Mononuclear cell (primary cell): ENCODE measurements around the gene IPO9. TPM values are rescaled to one million over a fixed set of nuclear protein-coding genes. Genes with fewer than 3 reads are reported as not detected.

Experiments used
- H3K27me3 ChIP-seq: 2 replicates; pipeline ENCODE4 v1.6.0; 2011; ENCODE audit warnings: low read length, control low read depth; ENCODE audit not compliant: insufficient read depth
- H3K4me1 ChIP-seq: 2 replicates; pipeline ENCODE4 v1.5.1; 2011; ENCODE audit warnings: mild to moderate bottlenecking, low read length, control low read depth; ENCODE audit not compliant: insufficient read depth
- H3K4me3 ChIP-seq: 2 replicates; pipeline ENCODE4 v1.5.1; 2011; ENCODE audit warnings: mild to moderate bottlenecking, low read length, moderate library complexity
- H3K9me3 ChIP-seq: 2 replicates; pipeline ENCODE4 v1.5.1; 2011; ENCODE audit warnings: low read depth, mild to moderate bottlenecking, control low read depth, low read length
- total RNA-seq: library from RNA; depleted of rRNA; stranded (reverse); fragments of >200 nt; gene quantifications from one replicate; pipeline ENCODE4 v1.2.3, GENCODE V29; 2012

IPO9 gene
- total RNA-seq, 1 donor = 14.4 TPM

DNA sequence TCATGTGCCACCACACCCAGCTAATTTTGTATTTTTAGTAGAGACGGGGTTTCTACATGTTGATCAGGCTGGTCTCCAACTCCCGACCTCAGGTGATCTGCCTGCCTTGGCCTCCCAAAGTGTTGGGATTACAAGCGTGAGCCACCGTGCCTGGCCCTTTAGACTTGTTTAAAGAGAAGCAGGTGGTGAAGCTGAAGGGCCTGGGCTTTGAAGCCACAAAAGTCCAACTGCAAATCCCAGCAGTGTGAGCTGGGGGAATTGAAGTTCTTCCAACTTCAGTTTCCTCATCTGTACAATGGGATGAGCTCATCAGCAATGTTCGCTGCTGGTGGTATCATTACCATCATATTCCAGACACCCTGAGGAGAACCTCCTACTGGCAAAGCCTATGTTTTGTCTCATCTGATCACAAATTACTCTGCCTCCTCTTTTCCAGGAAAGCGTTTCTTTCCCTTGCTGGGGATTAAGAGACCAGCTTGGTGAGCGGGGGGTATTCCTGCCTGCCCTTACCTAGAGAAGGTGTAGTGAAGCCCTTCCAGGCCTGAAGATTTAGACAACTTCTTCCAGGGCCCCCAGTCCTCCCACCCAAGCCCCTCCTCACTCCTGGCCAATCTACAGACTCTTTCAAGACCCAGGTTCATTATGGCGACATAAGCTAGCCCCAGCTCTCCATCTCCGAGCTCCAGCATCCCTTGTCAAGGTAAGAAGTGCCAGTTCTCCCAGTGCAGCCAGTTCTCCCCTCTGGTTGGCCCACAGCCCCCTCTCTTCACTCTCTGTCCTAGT, 57.3 kb downstream of the IPO9 start:
- peaks cover 40% of the 10 kb centered on the region for H3K27me3 ChIP-seq
- H3K4me3 ChIP-seq = no peak overlapping the region
- H3K9me3 ChIP-seq = no peaks in the 10 kb centered on the region
- peaks cover 41% of the 10 kb centered on the region for H3K4me1 ChIP-seq

DNA sequence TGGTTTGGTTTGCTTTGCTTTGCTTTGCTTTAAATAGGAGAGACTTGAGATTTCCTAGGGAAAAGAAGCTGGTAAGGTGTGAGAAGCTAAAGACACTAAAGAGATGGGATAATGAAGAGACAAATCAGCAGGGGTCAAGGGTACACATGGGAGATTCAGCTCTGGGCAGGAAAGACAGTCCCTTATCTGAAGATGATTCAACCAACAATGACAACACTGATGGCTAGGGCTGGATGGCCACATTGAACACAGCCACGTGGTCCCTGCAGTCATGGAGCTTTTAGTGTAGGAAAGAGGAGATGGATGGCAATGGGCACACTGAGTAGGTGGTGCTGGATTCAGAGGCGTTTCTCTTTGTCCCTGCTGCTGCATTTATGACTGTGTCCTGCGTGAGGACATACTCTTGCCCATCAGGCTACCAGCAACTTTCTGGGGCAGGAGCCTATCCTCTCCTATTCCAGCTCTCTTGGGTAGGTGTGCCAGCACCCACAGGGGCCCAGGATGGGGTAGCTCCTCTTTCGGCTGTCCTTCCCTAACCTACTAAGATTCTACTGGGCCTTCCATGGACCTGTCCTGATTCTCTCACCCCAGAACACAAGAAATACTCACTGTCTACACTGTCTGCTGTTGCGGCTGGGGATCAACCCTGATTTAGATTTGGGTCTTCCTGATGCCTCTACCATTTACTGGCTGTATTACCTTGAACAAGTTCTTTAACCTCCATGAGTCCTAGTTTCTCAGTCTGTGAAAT, 58.3 kb downstream of the IPO9 start:
- peaks cover 40% of the 10 kb centered on the region for H3K27me3 ChIP-seq
- peaks cover 31% of the 10 kb centered on the region for H3K4me1 ChIP-seq
- no peaks in the 10 kb centered on the region for H3K9me3 ChIP-seq
- no peak overlapping the region for H3K4me3 ChIP-seq

DNA sequence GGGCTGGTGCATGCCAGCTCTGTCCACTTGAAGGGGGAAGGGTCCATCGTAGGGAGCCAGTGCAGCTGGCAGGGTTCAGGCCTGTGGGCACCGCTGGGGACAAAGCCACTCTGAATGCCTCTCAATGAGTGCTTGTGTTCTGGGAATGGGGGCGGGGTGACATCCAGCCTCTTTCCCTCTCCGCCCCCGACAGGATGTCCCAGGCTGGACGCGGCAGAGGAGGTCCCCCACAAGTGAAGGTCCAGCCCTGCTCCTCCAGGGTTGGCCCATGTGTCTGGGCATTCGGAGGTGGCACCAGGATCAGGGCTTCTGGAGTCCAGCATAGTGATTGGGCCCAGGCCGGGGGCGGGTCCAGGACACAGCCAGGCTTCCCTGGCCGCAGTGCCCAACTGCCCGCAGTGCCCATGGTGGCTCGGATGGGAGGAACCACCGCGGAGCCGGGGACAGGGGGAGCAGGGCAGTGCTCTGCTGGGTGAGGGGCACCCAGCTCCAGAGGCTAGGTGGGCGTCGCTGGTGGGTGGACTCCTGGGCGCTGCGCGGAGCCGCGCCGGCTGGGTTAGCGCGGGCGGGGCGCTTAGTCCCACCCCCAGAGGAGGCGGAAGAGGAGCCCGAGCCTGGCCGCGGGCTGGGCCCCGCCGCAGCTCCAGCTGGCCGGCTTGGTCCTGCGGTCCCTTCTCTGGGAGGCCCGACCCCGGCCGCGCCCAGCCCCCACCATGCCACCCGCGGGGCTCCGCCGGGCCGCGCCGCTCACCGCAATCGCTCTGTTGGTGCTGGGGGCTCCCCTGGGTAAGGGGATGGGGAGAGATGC, 59.5 kb downstream of the IPO9 start, which contains the start of gene SHISA4:
Gene SHISA4 (plus strand): TSS at position 617 of the 808 bp plus-strand sequence. CDS start 97 bp downstream, at position 714.
- Histone ChIP-seq H3K4me3 (peak within 1 kb of the TSS; percentile 28), H3K9me3 (no peaks in the 10 kb centered on the region), H3K4me1 (peaks cover 19% of the 10 kb centered on the region), H3K27me3 (peaks cover 40% of the 10 kb centered on the region)

DNA sequence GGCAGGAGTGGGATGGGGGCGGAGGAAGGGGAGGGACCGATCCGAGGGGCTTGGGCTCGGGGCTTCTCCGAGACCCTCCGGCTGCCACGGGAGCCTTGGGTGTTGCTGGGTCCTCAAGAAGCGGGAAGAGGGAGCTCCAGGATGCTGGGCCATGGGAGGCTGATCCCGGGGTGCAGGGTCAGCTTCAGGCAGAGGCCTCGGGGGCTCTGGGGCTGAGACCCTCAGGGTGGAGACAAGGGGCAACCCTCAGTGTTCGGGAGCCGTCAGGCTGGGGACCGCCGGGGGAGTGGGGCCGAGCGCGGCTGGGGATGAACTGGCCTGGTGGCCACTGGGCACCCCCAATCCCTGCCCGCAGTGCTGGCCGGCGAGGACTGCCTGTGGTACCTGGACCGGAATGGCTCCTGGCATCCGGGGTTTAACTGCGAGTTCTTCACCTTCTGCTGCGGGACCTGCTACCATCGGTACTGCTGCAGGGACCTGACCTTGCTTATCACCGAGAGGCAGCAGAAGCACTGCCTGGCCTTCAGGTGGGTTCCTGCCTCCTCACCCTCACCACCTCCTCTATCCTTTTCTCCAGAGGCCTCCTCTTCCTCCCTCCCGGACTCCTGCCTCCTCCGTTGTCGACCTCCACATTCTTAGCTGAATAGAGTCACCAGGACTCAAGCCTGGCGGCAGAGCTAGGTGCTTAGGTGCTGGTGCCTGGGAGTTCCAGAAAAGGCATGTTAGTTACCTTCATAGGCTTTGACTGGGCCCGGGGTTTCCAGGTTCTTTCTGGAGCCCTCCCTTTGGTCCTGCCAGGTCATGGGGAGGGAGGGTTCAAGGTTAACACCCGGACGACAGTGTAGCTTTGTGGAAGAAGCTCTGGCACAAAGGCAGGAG, 60.4 kb downstream of the IPO9 start:
- peak overlapping the region; percentile 28 for H3K4me3 ChIP-seq
- no peaks in the 10 kb centered on the region for H3K9me3 ChIP-seq
- H3K4me1 ChIP-seq = peaks cover 10% of the 10 kb centered on the region
- H3K27me3 ChIP-seq = peaks cover 40% of the 10 kb centered on the region

DNA sequence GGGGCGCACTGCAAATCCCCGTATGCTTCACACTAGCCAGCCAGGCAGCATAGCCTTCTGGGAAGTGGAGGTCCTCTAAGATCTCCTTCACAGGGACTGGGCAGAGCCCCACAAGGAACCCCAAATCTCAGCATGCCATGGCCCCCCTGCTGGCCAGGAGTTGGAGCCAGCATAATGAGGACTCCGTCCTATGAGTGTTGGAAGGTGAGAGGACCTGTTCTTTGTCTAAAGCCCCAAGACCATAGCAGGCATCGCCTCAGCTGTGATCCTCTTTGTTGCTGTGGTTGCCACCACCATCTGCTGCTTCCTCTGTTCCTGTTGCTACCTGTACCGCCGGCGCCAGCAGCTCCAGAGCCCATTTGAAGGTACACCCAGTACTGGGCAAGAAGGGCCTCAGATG, 61.3 kb downstream of the IPO9 start:
- Histone ChIP-seq H3K27me3 (peaks cover 40% of the 10 kb centered on the region), H3K9me3 (no peaks in the 10 kb centered on the region), H3K4me1 (peaks cover 7% of the 10 kb centered on the region), H3K4me3 (no peak overlapping the region)

DNA sequence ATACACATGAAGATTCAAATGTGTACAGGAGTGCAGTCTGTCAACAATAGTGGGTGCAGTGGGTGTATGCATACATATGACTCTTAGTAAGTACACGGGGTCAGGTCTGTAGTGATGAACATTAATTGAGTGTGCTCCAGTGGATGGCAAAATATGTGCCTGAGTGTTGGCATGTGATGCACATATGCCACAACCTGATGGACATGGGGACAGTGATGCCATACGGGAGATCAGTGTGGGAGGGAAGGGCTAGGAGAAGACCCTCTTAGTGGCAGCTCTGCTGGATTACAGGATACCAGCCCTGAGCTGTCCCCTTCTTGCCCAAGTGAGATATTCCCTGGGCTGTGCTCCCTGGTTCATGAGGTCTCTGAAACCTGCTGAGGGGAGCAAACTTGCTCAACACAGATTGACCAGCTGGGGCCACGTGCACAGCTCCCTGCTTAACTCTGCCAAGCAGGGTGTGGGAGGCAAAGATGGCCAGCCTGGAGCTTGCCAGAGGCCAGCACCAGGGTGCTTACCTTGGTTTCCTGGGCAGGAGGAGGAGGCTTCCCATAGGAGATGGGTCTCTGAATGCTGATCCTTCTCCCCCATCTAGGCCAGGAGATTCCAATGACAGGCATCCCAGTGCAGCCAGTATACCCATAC, 62.0 kb downstream of the IPO9 start:
- H3K9me3 ChIP-seq = no peaks in the 10 kb centered on the region
- H3K4me3 ChIP-seq = no peak overlapping the region
- peaks cover 40% of the 10 kb centered on the region for H3K27me3 ChIP-seq
- peaks cover 7% of the 10 kb centered on the region for H3K4me1 ChIP-seq

DNA sequence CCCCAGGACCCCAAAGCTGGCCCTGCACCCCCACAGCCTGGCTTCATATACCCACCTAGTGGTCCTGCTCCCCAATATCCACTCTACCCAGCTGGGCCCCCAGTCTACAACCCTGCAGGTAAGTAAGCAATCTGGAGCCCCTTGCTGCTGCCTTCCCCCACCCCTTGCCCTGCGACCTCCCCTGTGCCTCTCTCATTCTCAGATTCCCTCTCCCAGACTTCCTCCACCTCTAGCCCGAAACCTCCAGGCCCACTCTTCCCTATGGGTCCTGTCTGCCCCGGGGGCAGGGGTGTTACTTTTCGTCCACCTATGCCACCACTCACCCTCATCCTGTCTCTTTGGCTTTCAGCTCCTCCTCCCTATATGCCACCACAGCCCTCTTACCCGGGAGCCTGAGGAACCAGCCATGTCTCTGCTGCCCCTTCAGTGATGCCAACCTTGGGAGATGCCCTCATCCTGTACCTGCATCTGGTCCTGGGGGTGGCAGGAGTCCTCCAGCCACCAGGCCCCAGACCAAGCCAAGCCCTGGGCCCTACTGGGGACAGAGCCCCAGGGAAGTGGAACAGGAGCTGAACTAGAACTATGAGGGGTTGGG, 62.6 kb downstream of the IPO9 start:
- peaks cover 40% of the 10 kb centered on the region for H3K27me3 ChIP-seq
- H3K9me3 ChIP-seq = no peaks in the 10 kb centered on the region
- peaks cover 7% of the 10 kb centered on the region for H3K4me1 ChIP-seq
- H3K4me3 ChIP-seq = no peak overlapping the region

DNA sequence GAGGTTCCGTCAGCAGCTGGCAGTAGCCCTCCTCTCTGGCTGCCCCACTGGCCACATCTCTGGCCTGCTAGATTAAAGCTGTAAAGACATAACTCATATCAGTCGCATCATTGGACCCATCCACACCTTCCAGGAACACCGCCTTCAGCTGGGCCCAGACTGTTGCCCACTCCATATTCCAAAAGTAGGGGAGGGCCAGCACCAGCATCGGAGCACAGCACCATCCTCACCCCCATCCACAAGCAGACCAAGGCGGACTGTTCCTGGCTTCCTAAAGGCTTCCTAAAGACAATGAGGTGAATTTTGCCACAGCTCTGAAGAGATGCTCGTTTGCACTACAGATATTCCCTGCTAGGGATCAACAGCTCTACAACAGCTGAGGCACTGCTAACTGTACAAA, 63.3 kb downstream of the IPO9 start:
- no peaks in the 10 kb centered on the region for H3K9me3 ChIP-seq
- peaks cover 7% of the 10 kb centered on the region for H3K4me1 ChIP-seq
- H3K27me3 ChIP-seq = peaks cover 35% of the 10 kb centered on the region
- H3K4me3 ChIP-seq = no peak overlapping the region

DNA sequence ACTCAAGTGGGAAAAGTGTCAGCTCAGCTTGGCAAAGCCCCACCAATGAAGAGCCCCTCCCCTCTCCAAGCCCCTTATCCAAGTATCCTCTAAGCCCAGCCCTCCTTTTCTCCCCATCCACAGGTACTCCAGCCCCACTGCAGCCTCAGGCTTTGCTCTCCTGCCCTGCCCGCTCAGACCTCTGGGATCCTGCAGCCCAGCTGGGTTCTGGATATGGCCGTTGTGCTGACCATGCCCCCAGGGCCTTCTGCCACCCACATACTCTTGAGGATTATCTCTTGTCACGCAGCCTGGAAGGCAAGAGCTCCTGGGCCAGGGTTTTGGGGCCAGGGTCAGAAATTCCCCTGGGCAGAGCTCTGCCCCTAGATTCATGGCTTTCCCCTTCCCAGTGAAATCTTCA, 64.5 kb downstream of the IPO9 start:
- Histone ChIP-seq H3K4me3 (no peak overlapping the region), H3K27me3 (peaks cover 23% of the 10 kb centered on the region), H3K4me1 (peaks cover 7% of the 10 kb centered on the region), H3K9me3 (no peaks in the 10 kb centered on the region)

DNA sequence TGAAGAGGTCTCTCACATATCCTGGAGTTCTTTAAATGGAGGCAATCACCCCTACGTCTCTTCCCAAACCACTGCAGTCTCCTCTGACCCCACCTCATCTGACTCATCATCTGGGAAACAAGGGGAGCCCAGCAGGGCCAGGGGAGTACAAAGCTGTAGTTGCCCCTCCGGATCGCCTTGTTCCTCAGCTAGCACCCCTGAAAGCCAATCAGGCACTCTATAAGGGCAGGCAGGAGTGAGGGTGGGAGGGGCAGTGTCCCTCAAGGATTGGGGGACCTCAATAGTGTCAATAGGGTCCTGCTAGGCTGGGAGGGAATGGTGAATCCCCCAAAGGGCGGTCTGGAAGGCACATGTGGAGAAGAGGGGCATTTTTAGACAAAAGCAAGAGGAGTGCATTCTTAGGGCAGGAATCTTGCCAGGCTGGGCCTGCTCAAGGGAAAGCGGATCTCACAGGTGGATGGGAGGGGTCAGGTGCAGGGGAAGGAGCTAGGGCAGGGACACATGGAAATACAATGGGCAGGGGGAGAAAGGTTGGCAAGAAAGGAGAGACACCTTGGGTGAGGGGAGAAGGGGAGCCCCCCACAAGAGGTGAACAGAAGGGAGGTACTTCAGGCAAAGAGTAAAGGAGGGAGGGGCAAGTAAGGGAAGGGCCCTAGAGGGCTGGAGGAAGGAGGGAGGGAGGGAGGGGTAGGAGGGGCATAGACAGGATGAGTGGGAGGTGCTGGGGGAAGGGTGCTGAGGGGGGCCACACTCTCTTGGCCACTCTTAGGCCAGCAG, 65.6 kb downstream of the IPO9 start:
- no peaks in the 10 kb centered on the region for H3K9me3 ChIP-seq
- H3K4me3 ChIP-seq = no peak overlapping the region
- peaks cover 14% of the 10 kb centered on the region for H3K27me3 ChIP-seq
- H3K4me1 ChIP-seq = no peaks in the 10 kb centered on the region

DNA sequence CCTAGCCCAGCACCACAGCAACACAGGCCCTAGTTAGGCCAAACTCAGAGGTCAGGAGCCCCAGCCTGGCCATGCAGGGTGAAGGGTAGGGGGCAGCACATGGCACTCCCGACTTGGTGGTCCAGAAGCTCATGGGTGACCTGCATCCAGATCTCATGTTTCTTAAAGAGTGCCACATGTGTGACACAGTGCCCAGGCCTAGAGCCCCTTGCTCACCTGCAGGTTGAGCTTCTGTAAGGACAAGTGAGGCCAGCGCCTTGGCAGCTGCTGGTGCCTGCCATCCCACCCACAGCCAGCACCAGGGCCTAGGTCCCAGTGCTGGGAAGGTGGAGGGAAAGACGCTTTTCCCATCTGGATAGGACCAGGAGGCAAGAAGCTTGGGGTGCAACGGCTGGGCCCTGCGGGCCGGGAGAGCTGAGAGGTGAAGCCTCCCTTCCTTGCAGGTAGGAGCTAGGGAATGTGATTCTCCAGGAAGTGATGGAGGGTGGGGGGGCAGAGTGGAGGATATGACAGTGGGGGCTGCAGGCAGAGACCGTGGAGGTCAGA, 66.2 kb downstream of the IPO9 start:
- Histone ChIP-seq H3K4me1 (no peaks in the 10 kb centered on the region), H3K4me3 (no peak overlapping the region), H3K9me3 (no peaks in the 10 kb centered on the region), H3K27me3 (peaks cover 8% of the 10 kb centered on the region)

DNA sequence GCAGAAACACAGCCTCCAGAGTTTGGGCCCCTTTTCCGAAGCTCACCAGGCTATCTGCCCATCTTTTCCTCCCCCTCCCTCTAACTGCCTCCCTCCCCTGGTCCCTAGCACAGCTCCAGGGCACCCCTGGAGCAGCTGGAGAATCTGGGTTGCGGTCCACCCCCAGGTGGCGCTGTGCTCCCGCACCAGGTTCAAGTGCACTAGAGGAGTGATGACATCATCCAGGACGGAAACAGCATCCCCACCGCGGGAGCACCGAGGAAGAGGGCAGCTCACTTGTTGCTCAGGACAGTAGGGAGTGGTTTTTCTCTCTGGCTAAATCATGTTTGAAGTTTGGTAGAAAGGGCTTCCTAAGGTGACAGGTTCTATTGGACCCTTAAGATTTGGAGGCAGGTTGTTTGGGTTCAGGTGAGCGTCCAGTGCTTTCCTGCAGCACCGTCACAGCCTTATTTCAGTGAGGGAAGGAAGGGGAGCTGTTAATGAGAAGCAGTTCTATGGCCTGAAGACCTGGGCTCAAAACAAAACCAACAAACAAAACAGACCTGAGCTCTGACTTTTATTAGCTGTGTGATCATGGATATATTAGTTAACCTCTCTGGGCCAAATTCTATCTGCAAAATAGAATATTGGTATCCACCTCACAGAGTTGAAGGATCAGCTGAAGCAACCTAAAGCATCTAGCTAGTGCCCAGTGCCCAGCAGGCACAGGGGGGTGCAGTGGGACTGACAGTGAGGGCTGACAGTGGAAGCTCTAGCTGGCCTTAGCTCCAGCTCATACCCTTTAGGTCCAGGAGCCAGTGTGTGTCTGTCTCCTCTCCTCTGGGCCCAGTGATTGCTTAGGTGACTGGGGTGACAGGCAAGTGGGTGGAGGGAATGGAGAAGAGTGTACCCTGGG, 67.2 kb downstream of the IPO9 start:
- Histone ChIP-seq H3K4me1 (no peaks in the 10 kb centered on the region), H3K4me3 (no peak overlapping the region), H3K9me3 (no peaks in the 10 kb centered on the region), H3K27me3 (no peaks in the 10 kb centered on the region)
